H1 (cell line): ENCODE results near the gene TNRC6B. TPM values are rescaled to one million over a fixed set of nuclear protein-coding genes. Genes with fewer than 3 reads are reported as not detected.

ENCODE experiments used
- BRCA1 ChIP-seq: IDR thresholded peaks from 2 replicates; pipeline ENCODE4 v1.6.1; 2012; ENCODE audit warnings: low read depth, low read length, improper control_type of control experiment
- CBX5 ChIP-seq: fragments of 300-800, 300-1000 bp; sonication (generic); IDR thresholded peaks from 2 replicates; pipeline ENCODE4 v1.7.1; 2016; ENCODE audit warnings: antibody characterized with exemption, low read length, low read depth
- CHD1 ChIP-seq: IDR thresholded peaks from 2 replicates; pipeline ENCODE4 v1.6.1; 2012; ENCODE audit warnings: low read depth, low read length, improper control_type of control experiment
- CHD7 ChIP-seq: fragments of 300-600 bp; sonication (generic); IDR thresholded peaks from 2 replicates; pipeline ENCODE4 v1.7.1; 2012; ENCODE audit warnings: low read length, moderate library complexity, mild to moderate bottlenecking, inconsistent platforms; ENCODE audit not compliant: insufficient replicate concordance
- KDM5A ChIP-seq: fragments of 200-600 bp; IDR thresholded peaks from 2 replicates; pipeline ENCODE4 v1.7.1; 2012; ENCODE audit warnings: mild to moderate bottlenecking, low read length, inconsistent platforms, mixed read lengths
- SAP30 ChIP-seq: fragments of 300-600 bp; sonication (generic); IDR thresholded peaks from 2 replicates; pipeline ENCODE4 v1.7.1; 2012; ENCODE audit warnings: low read length, moderate library complexity, mild to moderate bottlenecking, inconsistent platforms; ENCODE audit not compliant: insufficient read depth, insufficient replicate concordance
- SIRT6 ChIP-seq: IDR thresholded peaks from one replicate; pipeline ENCODE4 v1.7.1; 2012; ENCODE audit warnings: low read length, inconsistent platforms
- SP1 ChIP-seq: IDR thresholded peaks from 2 replicates; pipeline ENCODE4 v1.6.1; 2011; ENCODE audit warnings: low read depth, low read length
- SP4 ChIP-seq: IDR thresholded peaks from 2 replicates; pipeline ENCODE4 v1.6.1; 2012; ENCODE audit warnings: low read length, inconsistent platforms
- SUZ12 ChIP-seq: fragments of 200-600 bp; sonication (generic); IDR thresholded peaks from 2 replicates; pipeline ENCODE4 v1.6.1; 2012; ENCODE audit warnings: mild to moderate bottlenecking, inconsistent platforms, low read length, moderate library complexity, mixed read lengths
- TAF1 ChIP-seq: IDR thresholded peaks from 2 replicates; pipeline ENCODE4 v1.6.1; 2011; ENCODE audit warnings: mild to moderate bottlenecking, low read depth, low read length
- polyA plus RNA-seq, 7 experiments: library from polyadenylated mRNA; depleted of rRNA in 3 of 7; stranded (reverse) in 5 of 7; unstranded in 2 of 7; fragments of >200 nt in 5 of 7; fragments of 200-250 nt in 2 of 7; gene quantifications; 1 replicate in 5 of 7; 2 replicates in 1 of 7; 4 replicates in 1 of 7; pipeline versions ENCODE4 v1.2.1 to v1.2.3, GENCODE V29; 2011 to 2013; ENCODE audit warnings: missing spikeins in 2 of 7, mixed read lengths in 2 of 7
- total RNA-seq: library from RNA; stranded (reverse); fragmentation: NEBNext Ultra II Directional; extraction: Animal tissue kit (Norgen Biotek cat#: 25700); gene quantifications from 2 replicates; pipeline ENCODE4 v1.2.1, GENCODE V29; 2021

The TNRC6B gene
- total and polyA plus RNA-seq, 2 of the 8 experiments (the other 6 are each of a cell fraction or from before 2014, with no cell fraction given), result 12.5 to 48.9 TPM

GRCh38 chr22:40176921-40177737 lies 596 bp upstream of the TNRC6B start (continued):
- TF ChIP-seq SAP30, result no peak
- peak; percentile 51; the same call in 1 of the 2 replicates for TF ChIP-seq SP1
- no peak for TF ChIP-seq BRCA1
- no peak for TF ChIP-seq CHD7
- no peak for TF ChIP-seq CBX5
- TF ChIP-seq SUZ12, result no peak
- TF ChIP-seq CHD1, result no peak
- TF ChIP-seq SP4, result no peak; the same call in 1 of the 2 replicates
- TF ChIP-seq SIRT6, result no peak
- TF ChIP-seq TAF1, result peak; percentile 46; the same call in 1 of the 2 replicates
- no peak for TF ChIP-seq KDM5A
